Left lung (tissue), 10 donors: ENCODE measurements around the gene WDR33. TPM values are rescaled to one million over a fixed set of nuclear protein-coding genes. Genes with fewer than 3 reads are reported as not detected.

Experiments
- ATAC-seq: fragments of 200-7000 bp; cut with Tn5 transposase; one replicate; pipeline ENCODE4 v1.9.1; 2020; ENCODE audit warnings: moderate library complexity
- DNase-seq, 4 donors: peaks; one replicate each; pipeline ENCODE4 v3.0.0-alpha.2; 2013 to 2020
- H3K27ac ChIP-seq, 2 donors: fragments of 200-600 bp; sonication (generic) in 1 of 2; one replicate each; pipeline versions ENCODE4 v1.5.0 to v1.8.0; 2020 to 2021
- H3K27me3 ChIP-seq, 2 donors: fragments of 200-600 bp; sonication (generic) in 1 of 2; one replicate each; pipeline versions ENCODE4 v1.5.0 to v1.8.0; 2020 to 2021
- H3K36me3 ChIP-seq, 2 donors: fragments of 200-600 bp; sonication (generic) in 1 of 2; one replicate each; pipeline versions ENCODE4 v1.5.0 to v1.8.0; 2020 to 2021
- H3K4me1 ChIP-seq, 2 donors: fragments of 200-600 bp; one replicate each; pipeline ENCODE4 v1.8.0; 2021
- H3K4me3 ChIP-seq, 2 donors: fragments of 200-600 bp; sonication (generic) in 1 of 2; one replicate each; pipeline versions ENCODE4 v1.5.0 to v1.8.0; 2020 to 2021; ENCODE audit warnings: mild to moderate bottlenecking in 1 of 2
- H3K9me3 ChIP-seq, 2 donors: fragments of 200-600 bp; sonication (generic) in 1 of 2; one replicate each; pipeline versions ENCODE4 v1.5.0 to v1.8.0; 2020 to 2021
- CTCF ChIP-seq, 2 donors: fragments of 200-600 bp; sonication (generic) in 1 of 2; IDR thresholded peaks; one replicate each; pipeline versions ENCODE4 v1.5.0 to v1.8.0; 2021; ENCODE audit warnings: antibody characterized with exemption in 2 of 2
- intact Hi-C, 2 donors: fragments of 100-400 bp; cut with DNase I; formaldehyde crosslinking; loops; one replicate each; pipeline versions ENCODE4 v1.11.2 to v1.14.2; 2022
- polyA plus RNA-seq, 6 donors: library from polyadenylated mRNA; unstranded; fragments of 120-200 nt; gene quantifications; one replicate each; pipeline ENCODE4 v1.2.1, GENCODE V29; 2013; ENCODE audit not compliant: insufficient read length in 6 of 6
- total RNA-seq, 2 donors: library from RNA; stranded (reverse); fragmentation: NEBNext Ultra II Directional; extraction: Animal tissue kit (Norgen Biotek cat#: 25700); gene quantifications; one replicate each; pipeline ENCODE4 v1.2.1, GENCODE V29; 2021
- donor health status: DM: no; HTN: yes; CAD: no.
- donor health status: DM: no; HTN: no; CAD: no.

WDR33 gene
- total and polyA plus RNA-seq, 8 donors = 46.4 to 57.5 (median 50.8) TPM

- no peak overlapping the region for H3K4me3 ChIP-seq
- DNase-seq (no peak), ATAC-seq (no peak)
- H3K4me1 ChIP-seq = peaks cover 0 to 34% of the 10 kb centered on the region in 2 donors
- no peak for TF ChIP-seq CTCF (IDR thresholded peaks at IDR 0.05)
- intact Hi-C loops = no loop called here
- peak overlapping the region in 1 of 2 donors; percentile 0 for H3K27ac ChIP-seq
- peaks cover 0 to 8% of the 10 kb centered on the region in 2 donors for H3K36me3 ChIP-seq
- H3K9me3 ChIP-seq = no peaks in the 10 kb centered on the region
- peaks cover 3 to 44% of the 10 kb centered on the region in 2 donors for H3K27me3 ChIP-seq
These were observed 145.6 kb downstream of the WDR33 start for GRCh38 chr2:127665267-127665893.

- Histone ChIP-seq H3K9me3 (no peaks in the 10 kb centered on the region), H3K27me3 (peaks cover 3 to 44% of the 10 kb centered on the region in 2 donors), H3K27ac (peak overlapping the region; percentile 67 to 70), H3K36me3 (peaks cover 0 to 11% of the 10 kb centered on the region in 2 donors), H3K4me3 (peak overlapping the region in 1 of 2 donors; percentile 27), H3K4me1 (peaks cover 0 to 34% of the 10 kb centered on the region in 2 donors)
- no peak for TF ChIP-seq CTCF (IDR thresholded peaks at IDR 0.05)
- DNase-seq (no peak), ATAC-seq (no peak)
- intact Hi-C loops = no loop called here
These were observed 146.1 kb downstream of the WDR33 start for GRCh38 chr2:127664895-127665225.

- intact Hi-C loops = no loop called here
- ATAC-seq = peak; percentile 68
- Histone ChIP-seq H3K27me3 (peaks cover 3 to 44% of the 10 kb centered on the region in 2 donors), H3K9me3 (no peaks in the 10 kb centered on the region), H3K36me3 (peaks cover 0 to 11% of the 10 kb centered on the region in 2 donors), H3K4me1 (peaks cover 0 to 34% of the 10 kb centered on the region in 2 donors), H3K27ac (peak overlapping the region; percentile 67 to 70), H3K4me3 (peak overlapping the region; percentile 11 to 27)
- peak in 2 of 4 donors; percentile 33 to 76 for DNase-seq
- TF ChIP-seq CTCF (IDR thresholded peaks at IDR 0.05) = no peak
These were observed 146.7 kb downstream of the WDR33 start for GRCh38 chr2:127664065-127664894.

- no peak for TF ChIP-seq CTCF (IDR thresholded peaks at IDR 0.05)
- H3K27ac ChIP-seq = peak overlapping the region; percentile 33 to 67
- DNase-seq (peak in 1 of 4 donors; percentile 49), ATAC-seq (no peak)
- H3K4me3 ChIP-seq = peak overlapping the region in 1 of 2 donors; percentile 27
- intact Hi-C loops = no loop called here
- H3K27me3 ChIP-seq = peaks cover 3 to 44% of the 10 kb centered on the region in 2 donors
- no peaks in the 10 kb centered on the region for H3K9me3 ChIP-seq
- H3K4me1 ChIP-seq = peaks cover 3 to 40% of the 10 kb centered on the region in 2 donors
- peaks cover 0 to 11% of the 10 kb centered on the region in 2 donors for H3K36me3 ChIP-seq
These were observed 147.4 kb downstream of the WDR33 start for GRCh38 chr2:127663566-127664064.
